Activated gamma-delta T cell treated with Interleukin-2 at 50 U/mL for 16 hours (primary cell): Measurements from ENCODE around the gene COL15A1.
"Not testable (repeated sequence)": the region's sequence is repeated elsewhere in the genome, so short reads cannot be mapped to it uniquely, and the experiment has no call there.

Experiments
- DNase-seq: peaks from one replicate; pipeline ENCODE4 v3.0.0-alpha.2; 2020

Gene COL15A1

DNA sequence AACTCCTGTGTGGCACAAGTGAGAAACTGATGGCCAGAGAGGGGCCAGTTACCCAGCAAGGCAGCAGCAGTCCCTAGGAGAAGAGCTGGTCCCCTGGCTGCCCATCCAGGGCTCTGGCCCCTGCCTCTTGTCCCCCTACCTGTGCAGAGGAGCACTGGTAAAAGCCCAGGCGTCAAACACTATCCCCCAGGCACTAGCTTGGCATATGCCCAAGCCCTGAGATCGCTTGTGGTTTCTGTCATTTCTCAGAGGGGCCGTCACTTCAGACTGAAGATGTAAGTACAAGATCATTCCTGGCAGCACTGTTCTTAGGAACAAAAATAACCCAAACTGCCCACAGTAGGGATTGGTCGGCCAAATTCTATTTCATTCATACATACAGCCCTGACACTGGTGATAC, 53.9 kb downstream of the COL15A1 start:
- DNase-seq: no peak

DNA sequence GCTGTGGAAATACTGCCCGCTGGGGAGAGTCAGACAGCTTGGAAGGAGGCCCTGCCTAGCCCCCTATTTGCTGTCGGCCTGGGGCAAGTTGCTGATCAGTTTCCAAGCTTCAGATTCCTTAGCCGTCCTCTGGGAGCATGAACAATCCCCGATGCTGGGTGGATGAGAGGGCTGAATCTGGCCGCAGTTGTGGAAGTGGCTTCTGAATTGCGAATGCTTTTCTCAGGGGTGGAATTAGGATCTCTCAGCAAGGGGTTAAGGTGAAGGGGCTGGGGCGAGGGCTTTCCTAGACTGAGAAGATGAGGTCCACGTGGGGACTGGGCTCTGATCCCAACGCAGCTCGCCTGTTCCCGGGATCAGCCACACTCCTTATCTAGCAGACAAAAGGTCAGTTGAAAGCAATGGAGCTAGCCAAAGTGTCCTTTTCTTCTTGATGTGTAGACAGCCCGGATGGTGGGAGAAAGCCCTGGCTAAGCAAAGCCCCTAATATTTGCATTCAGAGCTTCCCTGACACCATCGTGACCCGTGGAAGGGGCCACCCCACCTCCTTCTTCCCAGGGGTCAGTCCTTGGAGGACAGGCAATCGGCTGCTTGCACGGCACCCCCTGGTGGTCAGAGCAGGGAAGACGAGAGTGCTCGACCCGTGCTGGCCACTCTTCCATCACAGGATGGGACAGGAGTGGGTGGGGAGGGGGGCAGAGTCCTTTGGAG, 54.9 kb downstream of the COL15A1 start:
- peak; percentile 45 for DNase-seq

GRCh38 chr9:98999152-98999525, 55.4 kb downstream of the COL15A1 start:
- DNase-seq: no peak

DNA sequence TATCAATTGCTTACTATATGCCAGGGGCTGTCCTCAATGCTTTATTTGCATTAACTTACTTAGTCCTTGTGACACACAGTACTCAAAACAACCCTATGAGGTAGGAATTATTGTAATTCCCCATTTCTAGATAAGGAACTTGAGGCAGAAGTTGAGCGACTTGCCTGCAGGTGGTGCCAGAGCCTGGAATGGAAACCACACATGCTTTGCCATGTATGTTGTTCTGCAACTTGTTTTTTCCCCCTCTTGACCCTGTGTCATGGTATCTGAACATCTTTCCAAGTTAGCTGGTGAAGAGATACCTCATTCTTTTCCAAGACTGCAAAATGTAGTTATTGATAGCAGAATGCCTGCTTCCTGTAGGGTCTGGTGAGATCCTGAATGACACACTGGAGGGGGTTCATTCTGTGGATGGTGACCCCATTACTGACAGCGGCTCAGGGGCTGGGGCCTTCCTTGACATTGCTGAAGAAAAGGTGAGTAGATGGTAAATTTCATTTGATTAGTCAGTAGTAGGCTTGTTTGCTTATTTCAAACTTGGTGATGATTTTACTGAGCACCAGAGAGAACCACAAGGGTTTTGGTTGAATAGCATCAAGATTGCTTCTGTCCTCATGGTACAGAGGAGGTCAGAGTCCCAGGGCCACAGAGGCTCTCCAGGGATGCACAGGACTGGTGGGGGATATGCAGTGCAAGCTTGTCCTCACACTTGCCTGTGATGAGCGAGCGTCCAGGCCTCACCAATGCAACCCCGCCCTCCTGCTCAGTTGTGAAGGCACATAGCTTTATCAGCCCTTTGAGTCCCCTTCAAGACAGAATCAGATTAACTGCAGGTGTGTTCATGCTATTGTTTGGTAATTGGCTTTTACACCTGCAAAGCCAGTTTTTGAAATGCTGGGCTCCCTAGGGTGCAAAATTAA, 57.0 kb downstream of the COL15A1 start:
- DNase-seq: peak; percentile 63

DNA sequence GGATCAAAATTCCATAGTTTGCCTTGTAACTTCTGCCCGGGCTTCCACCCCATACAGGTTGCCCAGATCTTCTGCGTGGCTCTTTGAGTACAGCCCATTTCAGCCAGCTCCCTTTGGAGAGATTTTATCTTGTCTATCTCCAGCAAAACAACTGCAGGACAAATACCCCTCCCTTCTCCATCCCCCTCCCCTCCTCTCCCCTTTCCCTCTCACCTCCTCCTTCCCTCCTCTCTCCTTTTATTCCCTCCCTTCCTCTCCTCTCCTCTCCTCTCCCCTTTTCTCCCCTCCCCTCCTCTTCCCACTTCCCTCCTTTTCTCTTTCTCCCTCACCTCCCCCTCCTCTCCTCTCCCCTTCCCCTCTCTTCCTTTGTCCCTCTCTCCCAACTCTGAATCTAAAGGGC, 58.2 kb downstream of the COL15A1 start:
- no peak for DNase-seq

- no peak for DNase-seq
These were observed 59.0 kb downstream of the COL15A1 start for GRCh38 chr9:99002706-99003105.

DNA sequence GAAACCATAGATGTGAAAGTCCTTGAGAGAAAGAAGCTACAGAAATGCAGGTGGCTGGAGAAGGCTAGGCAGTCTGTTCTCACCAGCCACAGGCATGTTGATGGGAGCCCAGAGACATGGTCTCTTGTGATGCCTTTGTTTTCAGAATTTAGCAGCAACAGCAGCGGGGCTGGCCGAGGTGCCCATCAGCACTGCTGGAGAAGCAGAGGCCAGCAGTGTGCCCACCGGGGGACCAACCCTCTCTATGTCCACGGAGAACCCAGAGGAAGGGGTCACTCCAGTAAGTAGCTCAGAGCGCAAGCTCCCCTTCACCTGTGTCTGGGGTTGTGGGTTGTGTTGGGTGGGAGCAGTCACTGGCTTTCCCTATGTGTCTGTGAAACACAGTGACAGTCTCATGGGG, 59.6 kb downstream of the COL15A1 start:
- DNase-seq: no peak

DNA sequence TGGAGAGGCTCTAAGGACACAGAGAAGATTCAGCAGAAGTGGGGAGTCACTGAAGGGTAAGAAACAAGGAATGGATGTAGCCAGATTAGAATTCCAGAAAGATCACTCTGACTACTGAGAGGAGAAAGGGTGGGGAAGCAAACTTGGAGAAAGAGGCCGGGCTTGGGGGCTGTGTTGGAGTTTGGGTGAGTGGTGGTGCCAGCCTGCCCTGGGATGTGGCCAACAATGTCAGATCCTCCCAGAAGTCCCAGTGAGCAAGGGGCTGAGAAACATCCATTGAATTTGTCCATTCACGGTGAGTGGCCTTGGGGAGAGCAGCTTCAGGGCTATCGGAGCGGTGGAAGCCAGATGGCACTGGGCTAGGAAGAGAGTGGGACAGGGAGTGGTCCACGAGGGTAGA, 60.4 kb downstream of the COL15A1 start:
- DNase-seq: no peak

DNA sequence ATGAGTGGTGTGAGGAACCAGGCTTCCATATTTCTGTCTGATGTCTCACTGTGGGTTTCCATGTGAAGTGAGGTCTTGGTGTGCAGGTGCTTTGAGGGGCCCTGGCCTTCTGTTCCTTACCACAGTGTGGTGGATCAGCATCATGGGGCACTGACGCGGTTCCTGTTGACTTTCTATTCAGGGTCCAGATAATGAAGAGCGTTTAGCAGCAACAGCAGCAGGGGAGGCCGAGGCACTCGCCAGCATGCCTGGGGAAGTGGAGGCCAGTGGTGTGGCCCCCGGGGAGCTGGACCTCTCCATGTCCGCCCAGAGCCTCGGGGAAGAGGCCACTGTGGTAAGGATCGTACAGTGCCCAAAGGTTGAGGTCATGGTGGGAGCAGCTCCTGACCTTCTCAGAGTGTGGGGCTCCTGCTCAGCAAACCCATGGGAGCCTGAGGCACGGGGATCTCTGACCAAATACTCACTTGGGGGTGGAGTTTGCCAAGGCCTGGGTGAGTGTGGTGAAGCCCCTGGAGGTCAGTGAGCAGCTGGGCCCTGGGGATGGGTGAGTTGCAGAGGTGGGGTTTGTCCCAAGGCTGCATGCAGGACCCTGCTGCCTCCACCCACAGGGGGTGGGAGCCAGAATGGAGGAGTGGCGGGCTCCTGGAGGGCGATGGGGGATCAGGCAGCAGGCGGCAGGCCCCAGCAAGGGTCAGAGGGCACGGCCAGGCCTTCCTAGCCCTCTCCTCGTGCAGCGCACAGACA, 61.2 kb downstream of the COL15A1 start:
- DNase-seq: no peak

GRCh38 chr9:99005651-99006050, 61.9 kb downstream of the COL15A1 start:
- DNase-seq: no peak

DNA sequence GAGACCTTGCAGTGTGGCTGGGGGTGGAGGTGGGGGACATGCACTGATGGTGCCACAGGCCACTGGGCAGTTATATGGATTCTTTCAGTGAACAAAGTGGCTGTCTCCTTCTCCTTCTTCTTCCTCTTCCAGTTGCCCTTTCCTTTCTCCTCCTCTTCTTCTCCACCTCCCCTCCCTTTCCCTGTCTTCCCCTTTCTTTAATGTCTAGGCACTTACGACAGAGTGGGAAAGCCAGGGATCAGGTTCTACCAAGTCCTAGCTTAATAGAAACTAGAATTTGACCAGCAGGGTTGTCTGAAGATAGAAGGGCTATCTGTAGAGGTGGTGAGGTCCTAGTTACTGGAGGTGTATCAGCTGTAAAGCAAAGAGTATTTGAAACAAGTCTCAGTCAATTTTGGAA, 62.8 kb downstream of the COL15A1 start:
- DNase-seq: no peak

GRCh38 chr9:99006979-99007378, 63.3 kb downstream of the COL15A1 start:
- DNase-seq: no peak

DNA sequence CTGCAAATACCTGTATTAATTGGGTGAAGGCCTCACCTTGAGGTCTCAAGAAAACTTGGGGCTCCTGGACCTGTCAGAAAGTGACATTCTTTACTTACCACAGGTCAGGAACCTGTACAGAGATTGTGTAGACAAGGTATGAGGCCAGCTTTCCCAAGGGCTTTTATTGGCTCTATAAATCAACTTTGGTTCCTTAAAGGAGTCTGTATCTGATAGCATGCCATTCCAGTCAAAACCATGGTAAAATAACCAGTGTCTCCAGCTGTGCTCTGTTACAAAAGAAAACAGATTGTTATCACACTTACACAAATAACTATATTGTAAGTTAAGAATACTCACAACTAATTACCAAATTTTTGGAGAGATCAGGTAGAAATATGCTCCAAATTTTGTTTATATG, 64.5 kb downstream of the COL15A1 start:
- no peak for DNase-seq

DNA sequence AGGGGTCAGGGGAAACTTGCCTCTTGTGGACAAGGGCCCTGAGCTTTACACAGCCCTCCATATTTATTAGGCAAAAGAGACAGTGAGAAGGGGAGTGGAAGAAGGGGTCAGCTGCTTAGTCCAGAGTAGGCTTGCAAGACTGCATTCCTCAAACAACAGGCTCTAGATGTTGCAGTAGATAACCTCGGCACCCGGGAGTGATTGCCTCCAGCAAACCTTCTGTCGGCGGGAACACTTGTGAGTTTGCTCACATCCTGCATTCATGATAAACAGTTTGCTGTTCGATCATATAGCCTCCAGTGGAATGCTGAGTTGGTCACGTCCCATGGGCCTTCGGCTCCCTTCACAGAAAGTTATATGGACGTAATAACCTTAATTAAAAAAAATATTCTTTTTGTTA, 66.7 kb downstream of the COL15A1 start:
- not testable (repeated sequence) for DNase-seq

GRCh38 chr9:99011161-99011709, 67.5 kb downstream of the COL15A1 start:
- no peak for DNase-seq

DNA sequence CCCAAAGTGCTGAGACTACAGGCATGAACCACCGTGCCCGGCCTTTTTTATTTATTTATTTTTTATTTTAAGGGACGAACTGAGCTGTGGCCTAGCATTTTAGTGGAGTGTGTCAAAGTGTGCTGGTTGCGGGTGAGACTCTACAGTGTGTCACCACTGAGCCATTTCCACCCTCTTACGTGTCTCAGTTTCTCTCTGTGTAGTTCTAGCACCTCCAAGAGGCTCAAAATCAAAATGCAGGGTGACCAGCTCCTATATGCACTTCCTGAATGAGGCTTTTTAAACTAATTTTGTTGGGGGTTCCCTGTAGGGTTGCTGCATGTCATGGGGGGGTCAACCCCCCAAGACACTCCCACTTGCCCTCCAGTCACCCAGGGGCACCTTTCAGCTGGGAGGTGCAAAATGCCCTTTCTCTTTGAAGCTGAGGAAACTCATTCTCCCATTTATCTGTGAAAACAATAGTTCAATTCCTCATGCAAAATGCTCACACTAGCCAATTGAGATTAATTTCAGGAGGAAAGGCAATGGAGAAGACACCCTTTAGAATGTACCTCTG, 69.3 kb downstream of the COL15A1 start:
- no peak for DNase-seq

DNA sequence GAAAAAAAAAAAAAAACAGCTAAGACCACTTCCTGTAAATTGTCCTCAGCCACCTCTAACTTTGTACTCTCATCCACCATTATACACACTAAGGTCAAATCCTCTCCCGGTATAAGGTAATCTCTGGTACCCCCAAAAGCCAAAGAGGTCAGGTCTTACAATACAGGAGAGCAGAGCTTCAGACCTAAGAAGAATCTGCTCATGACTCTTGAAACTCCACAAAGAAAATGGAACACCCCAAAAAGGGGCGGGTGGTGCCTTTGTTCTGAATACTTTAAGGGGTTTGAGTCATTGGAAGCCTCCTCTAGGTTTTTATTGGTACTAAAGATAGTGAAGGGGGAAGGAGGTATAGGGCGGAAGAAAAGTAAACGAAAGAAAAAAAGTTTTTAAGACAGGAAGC, 69.8 kb downstream of the COL15A1 start:
- no peak for DNase-seq

DNA sequence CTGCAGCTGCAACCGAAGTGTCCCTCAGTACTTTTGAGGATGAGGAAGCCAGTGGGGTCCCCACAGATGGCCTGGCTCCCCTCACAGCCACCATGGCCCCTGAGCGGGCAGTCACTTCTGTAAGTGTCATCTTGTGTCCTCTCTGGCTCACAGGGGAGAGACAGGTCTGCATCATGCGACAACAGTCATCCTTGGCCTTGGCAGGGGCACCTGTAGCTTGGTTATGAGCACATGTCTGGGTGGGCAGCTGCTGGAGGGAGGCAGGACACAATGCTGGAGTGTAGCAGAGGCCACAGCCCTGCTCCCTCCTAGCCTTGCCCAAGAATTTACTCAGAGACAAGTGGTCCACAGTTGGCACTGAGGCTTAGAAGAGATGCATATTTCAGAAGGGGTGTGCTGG, 71.7 kb downstream of the COL15A1 start:
- DNase-seq: no peak

GRCh38 chr9:99015890-99016289, 72.2 kb downstream of the COL15A1 start:
- no peak for DNase-seq

- DNase-seq: no peak
These were observed 73.1 kb downstream of the COL15A1 start for GRCh38 chr9:99016681-99017387.

GRCh38 chr9:99018653-99019052, 74.9 kb downstream of the COL15A1 start:
- DNase-seq: no peak
